HG03025 (cell line): ENCODE data around the gene ZNF112.
"Not testable (repeated sequence)": the region's sequence is repeated elsewhere in the genome, so short reads cannot be mapped to it uniquely, and the experiment has no call there.

Experiments
- ATAC-seq: cut with Tn5 transposase; IDR thresholded peaks from one replicate; pipeline ENCODE4 v1.9.1; 2021; ENCODE audit warnings: mild to moderate bottlenecking, moderate library complexity; ENCODE audit not compliant: unreplicated experiment, low FRiP score

Gene ZNF112

DNA sequence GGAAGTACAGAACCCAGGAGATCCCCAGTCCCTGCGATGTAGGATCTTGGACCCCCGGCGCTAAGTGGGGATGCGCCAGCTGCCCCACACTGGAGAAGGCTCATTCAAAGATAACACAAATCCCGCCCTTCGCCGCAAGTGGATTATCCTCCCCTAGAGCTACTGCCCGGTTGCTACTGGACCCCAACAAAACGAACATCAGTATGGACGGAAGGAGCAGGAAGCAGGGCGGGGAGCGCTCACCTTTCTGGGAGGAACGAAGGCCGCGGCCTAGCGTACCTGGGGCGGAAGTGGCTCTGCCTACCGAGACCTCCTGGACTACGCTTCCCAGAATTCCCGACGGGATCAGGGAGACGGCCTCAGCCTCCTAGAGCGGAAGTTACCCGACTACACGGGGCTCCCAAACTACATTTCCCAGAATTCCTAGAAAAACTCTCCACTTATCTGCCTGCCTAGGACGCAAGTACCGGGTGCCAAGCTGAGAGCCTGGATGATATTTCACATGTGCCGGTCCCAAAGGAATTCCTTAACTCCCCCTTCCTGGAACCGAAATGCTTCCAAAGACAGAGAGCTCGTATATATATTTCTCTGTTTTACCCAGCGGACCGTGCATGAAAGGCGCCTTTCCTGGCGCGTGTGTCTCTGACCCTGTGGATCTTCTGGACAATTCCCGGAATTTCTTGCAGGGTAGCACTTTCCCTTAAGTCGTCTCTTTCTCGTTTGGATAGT lies at the start of gene ZNF112:
Gene ZNF112, minus strand, starts transcription at position 298 of the 729 bp plus-strand sequence. CDS start 16,141 bp downstream, outside the sequence.
- ATAC-seq = no peak

DNA sequence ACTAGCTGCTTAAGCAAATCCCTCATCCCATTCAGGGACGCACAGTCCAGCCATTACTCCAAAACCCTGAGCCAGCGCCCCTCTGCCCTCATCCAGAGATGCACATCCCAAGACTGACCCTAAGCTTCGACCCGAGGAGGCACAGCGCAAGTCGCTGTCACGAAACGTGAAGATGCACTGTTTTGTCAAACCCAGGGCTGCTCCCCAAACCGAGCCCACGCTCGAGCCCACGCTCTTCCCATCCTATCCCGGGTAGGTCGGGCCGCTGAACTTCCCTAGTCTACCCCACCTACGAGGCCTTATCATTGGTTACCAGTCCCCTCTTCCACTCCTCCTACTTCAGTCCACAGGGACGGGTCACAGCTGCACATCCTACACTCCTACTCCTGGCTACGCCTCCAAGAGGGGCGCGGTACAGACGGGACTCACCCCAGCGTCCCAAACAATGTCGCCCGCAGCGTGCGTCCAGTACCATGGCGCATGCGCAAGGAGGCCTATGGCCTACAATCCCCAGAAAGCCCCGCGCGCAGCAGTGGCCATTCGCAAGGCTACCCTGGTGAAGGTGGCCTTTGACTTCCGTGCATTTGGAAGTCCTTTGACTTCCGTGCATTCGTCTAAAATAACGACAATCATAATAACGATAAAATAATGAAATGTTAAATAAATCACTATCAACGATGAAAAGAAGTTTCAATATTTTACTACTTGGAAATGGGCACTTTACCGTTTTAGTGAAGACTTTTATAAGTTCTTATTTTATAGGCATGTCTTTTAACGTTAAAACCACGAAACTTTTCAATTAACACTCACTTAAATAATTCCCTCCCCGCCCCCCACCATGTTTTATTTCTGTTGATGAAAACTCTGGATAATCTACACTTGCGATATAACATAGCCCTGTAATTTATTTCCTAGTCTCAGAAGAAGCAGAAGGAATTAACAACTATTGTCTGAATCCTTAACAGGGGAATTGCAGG lies 44.9 kb upstream of the ZNF112 start, which contains the start of gene ZNF285:
Gene ZNF285, minus strand, starts transcription at position 470 of the 977 bp plus-strand sequence. CDS start 4,395 bp downstream, outside the sequence.
- no peak for ATAC-seq

DNA sequence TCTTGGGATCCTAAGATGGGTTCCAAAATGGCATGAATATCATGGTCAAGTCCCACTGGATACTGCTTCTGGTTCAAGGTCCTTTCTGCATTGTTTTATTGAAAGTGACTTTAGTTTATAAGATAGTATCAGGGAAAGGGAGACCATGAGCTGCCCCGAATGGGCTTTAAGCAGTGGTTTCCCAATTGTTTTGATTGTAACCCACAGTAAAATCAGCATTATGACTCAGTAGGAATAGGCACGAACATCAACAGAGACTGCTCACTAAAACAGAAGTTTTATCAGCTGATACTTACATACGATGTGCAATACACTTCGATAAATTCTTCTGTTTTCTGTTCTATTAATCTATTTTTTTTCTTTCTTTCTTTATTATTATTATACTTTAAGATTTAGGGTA lies 32.8 kb upstream of the ZNF112 start:
- not testable (repeated sequence) for ATAC-seq

DNA sequence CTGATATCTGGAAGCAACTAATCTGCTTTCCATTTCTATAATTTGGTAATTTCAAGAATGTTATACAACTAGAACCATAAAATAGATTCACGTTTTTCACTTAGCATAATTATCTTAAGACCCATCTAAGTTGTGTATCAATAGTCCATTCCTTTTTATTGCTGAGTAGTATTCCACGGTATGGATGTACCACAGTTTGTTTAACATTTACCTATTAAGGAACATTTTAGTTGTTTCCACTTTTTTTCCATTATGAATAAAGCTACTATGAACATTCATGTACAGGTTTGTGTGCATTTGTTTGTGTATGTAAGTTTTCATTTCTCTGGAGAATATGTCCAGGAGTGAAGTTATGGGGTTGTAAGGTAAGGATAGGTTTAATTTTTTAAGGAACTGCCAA lies 18.3 kb upstream of the ZNF112 start:
- ATAC-seq = no peak

DNA sequence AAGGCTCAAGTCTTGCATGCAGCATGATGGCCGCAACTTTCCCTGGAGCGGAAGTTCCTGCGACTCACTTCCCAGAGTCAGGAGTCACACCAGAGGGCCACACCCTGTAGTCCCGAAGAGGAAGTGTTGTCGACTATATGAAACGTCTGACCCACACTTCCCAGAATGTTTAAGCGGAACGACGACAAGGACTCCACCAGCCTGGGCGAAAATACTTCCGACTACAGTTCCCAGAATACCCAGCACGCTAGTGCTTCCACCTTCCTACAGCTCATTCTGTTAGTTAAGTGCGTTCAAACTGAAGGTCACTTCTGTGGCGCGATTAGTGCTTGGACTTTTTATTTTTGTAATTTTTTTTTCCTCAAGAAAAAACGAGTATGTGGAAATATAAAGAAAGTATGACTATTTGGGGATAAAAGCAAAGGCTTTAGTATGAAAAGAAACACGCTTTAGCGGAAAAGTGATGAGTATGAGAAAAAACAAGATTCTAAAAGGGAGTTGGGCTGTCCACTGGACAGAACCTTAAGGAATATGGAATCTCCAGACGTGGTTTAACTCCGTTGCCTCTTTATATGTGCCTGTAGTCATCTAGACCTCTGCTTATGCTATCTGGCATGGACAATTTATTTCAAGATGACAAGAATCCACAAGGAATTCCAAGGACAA lies 15.5 kb upstream of the ZNF112 start:
- no peak for ATAC-seq

DNA sequence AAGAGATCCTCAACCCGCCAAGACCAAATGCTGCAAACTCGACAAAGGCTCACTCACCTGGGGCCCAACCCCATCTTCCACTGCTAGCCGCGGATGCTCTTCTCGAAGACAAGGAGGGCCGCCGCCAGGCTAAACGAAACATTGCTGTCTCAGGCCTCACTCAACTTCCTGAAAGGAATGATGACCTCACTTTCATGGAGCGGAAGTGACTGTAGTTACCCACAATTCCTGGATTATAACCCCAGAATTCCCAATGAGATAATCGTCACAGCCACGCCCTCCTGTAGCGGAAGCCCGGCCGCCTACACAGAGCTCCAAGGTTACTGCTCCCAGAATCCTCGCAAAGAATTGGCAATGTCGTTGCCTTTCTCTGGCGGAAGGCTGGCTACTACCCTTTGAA lies 10.5 kb upstream of the ZNF112 start:
- no peak for ATAC-seq

DNA sequence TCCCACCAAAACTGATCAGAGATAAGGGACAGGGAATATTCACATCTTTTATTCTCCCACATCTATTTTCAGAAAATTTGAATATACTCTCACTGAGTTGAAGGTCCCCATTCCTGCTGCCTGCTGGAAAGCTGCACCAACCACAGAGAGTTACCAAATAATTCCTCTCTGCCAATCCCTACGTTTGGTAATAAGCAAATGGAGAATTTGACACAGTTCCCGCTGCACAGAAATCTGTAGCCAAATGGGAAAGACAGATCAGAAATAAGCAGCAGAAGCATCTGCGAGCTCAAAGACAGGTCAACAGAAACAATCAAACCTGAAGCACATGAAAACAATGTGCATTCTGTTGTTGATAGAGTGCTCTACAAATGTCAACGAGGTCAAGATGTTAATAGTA lies 9.9 kb downstream of the ZNF112 start:
- no peak for ATAC-seq

DNA sequence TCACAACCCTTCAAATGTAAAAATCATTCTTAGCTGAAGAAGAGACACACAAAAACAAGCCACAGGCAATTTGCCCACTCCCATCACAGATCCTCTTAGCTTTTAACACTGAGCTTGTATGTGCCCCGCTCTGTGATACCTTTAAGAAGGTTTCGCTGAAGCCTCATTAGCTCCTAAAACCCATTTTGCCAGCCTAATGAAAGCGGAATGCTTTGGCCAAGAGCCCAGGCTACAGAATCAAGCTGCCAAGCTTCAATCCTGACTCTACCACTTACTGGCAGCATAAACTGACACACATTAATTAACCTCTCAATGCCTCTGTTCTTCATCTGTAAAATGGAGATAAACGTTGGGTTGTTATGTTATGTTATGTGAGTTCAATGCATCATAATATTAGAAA lies 10.5 kb downstream of the ZNF112 start:
- ATAC-seq = no peak

DNA sequence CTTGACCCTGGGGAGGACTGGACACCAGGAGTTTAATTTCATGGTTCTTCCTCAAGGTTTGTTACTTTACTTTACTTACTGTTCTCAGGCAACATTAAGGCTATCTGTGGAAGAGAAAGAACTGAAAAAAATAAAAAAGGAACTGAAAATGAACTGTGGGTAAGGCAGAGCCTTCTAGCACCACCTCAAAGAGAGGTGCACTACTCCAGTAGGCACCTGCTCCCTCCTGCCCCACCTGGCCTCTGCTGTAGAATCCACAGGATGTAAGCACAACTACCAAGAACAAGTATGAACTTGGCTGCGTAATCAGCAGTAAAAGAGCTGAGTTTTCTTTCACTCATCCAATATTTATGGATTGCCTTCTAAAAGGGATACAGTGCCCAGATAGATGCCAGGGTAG lies 12.2 kb downstream of the ZNF112 start:
- ATAC-seq = no peak

DNA sequence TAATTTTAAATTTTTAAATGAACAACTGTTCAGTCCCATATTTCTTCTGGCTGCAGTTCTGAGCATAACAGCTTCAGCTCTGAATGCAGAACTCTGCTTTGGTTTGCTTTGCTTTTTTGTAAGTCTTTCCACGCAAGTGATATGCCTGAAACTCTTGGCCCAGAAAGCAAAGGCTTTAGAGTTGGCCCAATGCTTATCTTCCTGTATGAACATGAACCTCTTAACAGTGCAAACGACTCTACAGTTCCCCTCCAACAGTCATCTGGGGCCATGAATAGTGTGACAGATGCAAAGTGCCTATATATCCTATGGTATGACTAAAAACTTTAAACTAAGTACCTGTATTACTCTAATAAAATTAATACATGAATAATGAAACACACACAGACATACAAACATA lies 14.7 kb downstream of the ZNF112 start:
- ATAC-seq = no peak

DNA sequence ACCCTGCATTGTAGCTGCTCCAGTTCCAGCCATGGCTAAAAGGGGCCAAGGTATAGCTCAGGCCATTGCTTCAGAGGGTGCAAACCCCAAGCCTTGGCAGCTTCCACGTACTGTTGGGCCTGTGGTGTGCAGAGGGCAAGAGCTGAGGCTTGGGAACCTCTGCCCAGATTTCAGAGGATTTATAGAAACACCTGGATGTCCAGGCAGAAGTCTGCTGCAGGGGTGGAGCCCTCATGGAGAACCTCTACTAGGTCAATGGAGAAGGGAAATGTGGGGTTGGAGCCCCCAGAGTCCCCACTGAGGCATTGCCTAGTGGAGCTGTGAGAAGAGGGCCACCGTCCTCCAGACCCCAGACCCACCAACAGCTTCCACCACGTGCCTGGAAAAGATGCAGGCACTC lies 21.8 kb downstream of the ZNF112 start:
- ATAC-seq = not testable (repeated sequence)

DNA sequence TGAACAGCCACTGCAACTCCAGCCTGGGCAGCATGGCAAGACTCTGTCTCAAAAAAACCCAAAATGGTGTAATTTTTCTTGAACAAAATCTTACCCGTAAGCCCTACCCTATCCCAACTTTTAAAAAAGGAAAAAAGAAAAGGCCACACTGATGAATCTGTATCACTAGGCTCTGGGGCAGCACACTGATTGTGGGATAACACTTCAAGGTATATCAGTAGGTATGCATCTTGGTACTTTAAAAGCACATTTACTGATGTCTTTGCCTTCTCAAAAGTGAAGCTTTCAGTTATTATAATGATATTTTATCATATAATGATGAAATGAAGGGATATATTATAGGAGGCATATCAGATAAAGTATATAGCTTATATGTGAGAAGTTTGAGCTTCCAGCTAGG lies 24.3 kb downstream of the ZNF112 start:
- no peak for ATAC-seq

DNA sequence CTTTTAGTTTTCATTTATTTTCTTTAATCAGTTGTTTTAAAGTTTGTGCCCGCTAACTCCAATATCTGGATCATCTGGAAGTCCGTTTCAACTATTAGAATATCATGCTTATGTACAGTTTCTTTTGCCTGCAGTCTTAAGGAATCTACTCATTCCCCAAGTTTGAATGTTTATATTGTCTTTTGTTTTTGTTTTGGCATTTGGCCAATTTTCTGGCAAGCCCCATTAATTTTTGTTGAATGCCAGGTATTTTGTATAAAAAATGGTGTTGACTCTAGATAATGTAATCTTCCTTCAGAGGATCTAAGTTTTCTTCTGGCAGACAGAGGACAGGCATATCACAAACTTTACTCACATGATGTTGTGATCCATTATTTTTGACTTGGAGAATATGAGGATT lies 40.6 kb downstream of the ZNF112 start:
- ATAC-seq = no peak

DNA sequence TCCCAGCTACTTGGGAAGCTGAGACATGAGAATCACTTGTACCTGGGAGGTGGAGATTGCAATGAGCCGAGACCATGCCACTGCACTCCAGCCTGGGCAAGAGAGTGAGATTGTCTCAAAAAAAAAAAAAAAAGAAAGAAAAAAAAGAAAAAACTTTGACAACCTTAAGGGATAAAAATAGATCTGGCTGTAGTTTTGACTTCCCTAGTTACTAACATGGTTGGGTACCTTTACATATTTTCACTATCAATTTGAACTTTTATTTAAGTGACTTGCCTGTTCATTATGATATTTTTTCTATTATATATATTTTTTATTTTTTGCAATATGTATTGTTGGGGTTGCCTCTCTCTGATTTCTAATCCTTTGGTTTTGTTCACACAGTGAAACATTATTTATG lies 43.2 kb downstream of the ZNF112 start:
- no peak for ATAC-seq

DNA sequence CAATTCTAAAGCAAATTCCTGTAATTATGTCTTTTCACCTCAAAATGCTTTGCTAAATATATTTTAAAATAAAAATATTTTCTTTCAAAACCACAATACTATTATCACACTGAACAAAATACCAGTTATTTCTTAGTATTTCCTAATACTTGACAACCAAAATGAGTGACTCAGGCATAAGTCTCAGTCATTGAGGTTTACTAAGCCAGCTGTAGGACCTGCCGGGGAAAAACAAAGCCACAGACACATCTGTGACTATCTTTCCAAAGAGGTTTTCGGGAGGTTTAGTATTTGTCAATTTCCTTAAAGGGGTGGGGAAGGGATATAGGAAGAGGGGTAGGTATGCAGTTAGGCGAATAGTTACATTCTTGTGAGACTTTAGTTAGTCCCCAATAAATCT lies 48.5 kb downstream of the ZNF112 start:
- no peak for ATAC-seq

DNA sequence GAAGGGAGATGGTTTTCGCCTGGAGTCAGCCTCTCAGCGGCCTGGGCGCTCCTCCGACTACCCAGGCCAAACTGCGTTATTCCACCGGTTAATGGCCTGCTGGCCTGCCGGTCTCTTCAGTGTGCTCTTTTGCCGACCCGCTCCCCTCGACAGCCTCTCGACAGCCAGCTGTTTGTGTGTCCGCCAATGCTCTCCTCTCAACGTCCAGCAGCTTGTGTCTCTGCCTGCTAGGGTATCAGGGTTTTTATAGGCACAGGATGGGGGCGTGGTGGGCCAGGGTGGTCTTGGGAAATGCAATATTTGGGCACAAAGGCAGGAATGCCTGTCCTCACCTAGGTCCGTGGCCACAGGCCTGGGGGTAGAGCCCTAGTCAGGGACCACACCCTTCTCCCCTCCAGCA lies 50.2 kb downstream of the ZNF112 start:
- no peak for ATAC-seq

DNA sequence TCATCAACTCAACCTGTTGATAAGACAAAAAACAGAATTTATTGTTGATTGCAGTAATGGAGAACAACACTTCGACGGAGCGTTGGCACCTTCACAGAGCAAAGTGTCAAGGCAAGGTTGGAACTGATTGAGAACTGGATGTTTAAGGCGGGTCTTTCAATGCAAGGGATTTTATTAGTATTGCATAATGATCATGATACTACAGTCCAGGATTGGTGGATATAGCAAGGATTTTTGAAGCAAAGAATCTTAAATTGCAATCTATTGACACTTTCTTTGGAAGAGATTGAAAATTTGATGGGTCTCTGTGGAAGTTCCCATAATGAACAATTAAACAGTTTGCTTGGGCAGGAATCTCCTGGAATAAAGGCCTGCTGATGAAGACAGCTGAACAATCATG lies 51.0 kb downstream of the ZNF112 start:
- no peak for ATAC-seq

DNA sequence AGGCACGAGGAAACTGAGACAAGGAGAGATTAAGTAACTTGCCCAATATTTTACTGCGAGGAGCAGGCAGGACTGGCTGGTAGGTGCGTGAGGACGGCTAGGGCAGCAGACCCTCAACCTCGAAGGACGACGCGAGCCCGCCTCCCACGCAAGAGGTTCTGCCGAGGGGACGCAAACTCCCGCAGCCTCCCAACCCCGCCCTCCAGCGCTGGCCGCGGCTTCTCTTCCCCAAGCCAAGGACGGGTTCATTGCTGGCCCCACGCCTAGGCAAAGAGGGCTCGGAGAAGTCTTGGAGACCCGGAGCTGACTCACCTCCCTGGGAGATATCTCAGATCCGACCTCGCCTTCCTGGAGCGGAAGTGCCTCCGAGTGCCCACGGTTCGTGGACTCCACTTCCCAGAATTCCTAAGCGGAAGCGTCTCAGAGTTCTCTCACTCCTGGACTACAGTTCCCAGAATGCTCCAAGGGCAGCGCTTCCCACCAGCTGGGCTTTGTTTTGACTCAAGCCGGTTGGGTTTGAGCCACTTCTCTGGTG lies 51.8 kb downstream of the ZNF112 start, which contains the start of gene ZNF235:
Gene ZNF235, minus strand, starts transcription at position 367 of the 535 bp plus-strand sequence. CDS start 1,621 bp downstream, outside the sequence.
- peak; percentile 85 for ATAC-seq

DNA sequence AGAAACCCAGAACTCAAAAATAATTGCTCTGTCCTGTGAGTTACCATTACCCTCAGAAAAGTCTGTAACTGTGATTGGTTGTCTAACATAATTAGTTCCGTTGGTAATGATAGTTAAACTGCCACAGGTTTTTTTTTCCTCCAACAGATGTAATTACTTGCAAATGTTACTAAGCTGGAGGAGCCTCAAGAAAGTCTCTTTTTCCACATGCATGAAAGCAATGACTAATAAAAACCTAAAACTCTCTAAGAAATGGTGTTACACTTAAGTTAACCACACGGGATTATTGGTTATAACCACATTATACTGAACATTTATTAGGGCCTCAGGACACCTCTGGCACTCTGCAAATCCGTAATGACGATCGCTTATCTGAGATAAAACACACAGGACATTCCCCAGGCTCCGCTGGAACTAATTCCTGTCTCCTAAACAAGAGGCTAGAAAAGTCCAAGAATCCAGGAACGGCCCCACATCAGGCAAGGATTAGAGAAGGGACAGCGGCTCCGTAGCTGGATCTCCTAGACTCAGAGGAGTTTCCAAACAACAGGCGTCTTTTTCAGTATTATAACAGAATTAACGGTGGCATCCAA lies 52.4 kb downstream of the ZNF112 start:
- no peak for ATAC-seq

DNA sequence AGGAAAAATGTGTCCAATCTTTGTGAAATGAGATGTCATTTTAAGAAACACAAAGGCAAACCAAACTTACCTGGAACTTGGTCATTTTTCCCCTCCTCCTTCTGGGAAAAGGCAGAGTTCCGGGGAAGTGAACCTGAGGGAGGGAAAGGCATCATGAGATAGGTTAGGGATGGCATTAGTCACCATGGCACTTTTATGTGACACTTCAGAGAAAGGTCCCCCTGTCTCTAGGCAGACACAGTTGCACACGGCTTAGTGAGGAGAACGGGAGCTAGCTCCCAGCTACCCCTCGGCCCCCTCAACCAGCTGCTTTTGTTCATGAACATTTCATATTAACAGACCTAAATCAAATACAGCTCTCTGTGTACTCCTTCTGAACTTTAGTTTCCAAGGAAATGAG lies 53.2 kb downstream of the ZNF112 start:
- no peak for ATAC-seq
